Hematopoietic multipotent progenitor cell treated with erythropoietin and hydrocortisone succinate and interleukin-3 and kit ligand, for 8 days (in vitro differentiated cells): Measurements from ENCODE around the gene UST.
"Not testable (repeated sequence)": the region's sequence is repeated elsewhere in the genome, so short reads cannot be mapped to it uniquely, and the experiment has no call there.

ENCODE experiments used
- DNase-seq: peaks from one replicate; pipeline ENCODE4 v3.0.0-alpha.2; 2015

UST gene

DNA sequence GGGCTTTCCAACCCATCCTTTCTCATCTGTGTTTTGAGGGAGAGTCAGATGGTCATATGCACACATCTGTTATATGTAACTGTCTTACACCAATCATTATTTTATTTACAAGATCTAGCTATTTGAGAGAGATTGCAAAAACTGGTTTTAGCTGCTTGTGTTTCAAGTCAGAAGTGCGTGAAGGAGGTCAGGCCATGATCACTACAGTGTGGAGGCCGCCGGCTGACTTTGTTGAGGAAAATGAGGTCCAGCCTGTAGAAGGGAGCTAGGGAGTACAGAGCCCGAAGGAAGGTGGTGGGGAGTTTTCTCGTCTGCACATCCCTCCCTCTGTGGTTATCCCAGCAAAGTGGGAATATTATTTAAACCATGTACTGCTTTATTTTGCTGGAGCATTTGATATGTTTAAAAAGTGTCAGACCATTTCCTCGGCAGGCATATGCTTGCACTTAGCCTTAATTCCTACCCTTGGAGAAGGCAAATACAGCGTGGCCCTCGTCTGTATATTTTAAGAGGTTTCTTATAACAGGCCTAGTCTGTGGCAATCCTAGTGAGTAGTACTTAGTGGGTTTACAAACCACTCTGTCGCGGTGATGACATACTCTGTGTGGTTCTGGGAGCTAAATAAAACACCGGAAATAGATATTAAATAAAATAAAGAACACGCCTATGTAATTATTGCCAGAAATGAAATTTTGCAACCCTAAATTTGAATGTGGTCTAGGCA is 95.6 kb downstream of the UST start:
- DNase-seq = no peak

DNA sequence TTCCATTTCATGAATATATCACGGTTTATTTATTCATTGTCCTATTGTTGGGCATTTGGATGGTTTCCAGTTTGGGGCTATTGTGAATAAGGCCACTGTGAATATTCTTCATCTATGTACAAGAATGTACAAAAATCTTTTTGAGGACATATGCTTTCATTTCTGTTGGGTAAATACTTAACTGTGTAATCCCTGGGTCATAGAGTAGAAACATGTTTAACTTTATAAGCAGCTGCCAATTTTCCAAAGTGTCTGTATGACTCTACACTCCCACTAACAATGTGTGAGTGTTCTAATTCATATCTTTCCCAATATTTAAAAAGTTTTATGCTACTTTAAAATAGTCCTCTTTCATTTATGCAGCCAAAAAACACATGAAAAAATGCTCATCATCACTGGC is 98.6 kb downstream of the UST start:
- DNase-seq = no peak

DNA sequence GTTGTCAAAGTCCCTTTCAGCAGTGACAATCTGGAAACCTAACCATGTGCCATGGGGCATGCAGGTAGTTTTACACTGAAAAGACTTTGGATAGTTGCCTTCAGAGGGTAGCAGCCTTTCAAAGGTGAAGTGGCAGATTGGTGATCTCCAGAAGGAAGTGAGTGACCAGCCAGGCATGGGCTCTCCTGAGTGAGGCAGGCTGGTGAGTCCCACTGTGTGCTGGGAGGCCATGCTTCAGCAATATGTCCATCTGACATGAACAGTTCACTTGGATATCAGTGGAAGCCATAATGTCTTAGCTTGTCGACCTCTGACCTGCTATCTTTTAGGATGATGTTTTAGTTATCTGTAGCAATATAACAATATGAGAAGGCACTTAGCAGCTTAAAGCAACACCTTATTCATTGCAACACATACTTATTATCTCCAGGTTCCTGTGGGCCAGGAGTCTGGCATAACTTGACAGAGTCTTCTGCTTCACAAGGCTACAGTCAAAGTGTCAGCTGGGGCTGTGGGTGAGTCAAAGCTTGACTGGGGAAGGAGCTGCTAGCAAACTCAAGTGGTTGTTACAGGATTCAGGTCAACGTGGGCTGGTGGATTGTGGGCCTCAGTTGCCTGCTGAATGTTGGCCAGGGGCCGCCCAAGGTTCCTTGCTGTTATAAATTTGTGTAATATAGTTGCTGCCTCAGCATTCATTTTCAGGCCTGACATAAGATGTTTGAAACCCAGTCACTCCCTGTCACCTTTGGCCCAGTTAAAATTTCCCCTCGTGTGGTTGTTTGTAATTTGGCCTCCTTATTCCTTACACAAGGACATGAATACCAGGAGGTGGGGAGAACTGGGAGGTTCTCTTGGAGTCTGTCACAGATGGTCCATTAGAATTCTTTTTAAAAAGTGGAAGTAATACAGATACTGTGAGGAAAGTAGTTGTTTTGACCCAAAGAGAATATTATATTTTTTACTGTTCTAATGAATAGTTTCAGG is 100.2 kb downstream of the UST start:
- DNase-seq = no peak

DNA sequence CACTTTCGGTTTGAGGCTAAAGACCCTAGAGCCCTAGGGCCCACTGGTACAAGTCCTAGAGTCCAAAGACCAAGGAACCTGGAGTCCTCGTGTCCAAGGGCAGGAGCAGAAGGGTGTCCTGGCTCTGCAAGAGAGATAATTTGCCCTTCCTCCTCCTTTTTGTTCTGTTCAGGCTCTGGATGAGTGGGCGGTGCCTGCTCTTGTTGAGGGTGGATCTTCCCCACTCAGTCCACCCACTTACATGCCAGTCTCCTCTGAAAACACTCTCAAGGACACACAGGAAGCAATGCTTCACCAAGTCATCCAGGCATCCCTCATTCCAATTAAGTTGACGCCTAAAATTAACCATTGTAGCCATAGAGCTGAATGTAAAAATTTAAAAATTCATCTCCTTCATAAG is 102.1 kb downstream of the UST start:
- no peak for DNase-seq

DNA sequence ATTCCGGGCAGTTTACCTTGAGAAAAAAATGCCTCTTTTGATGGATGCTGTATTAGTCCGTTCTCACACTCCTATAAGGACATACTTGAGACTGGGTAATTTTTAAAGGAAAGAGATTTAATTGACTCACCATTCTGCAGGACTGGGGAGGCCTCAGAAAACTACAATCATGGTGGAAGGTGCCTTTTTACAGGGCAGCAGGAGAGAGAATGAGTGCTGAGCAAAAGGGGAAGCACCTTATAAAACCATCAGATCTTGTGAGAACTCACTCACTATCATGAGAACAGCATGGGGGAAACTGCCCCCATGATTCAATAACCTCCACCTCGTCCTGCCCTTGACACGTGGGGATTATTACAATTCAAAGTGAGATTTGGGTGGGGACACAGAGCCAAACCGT is 102.6 kb downstream of the UST start:
- not testable (repeated sequence) for DNase-seq

DNA sequence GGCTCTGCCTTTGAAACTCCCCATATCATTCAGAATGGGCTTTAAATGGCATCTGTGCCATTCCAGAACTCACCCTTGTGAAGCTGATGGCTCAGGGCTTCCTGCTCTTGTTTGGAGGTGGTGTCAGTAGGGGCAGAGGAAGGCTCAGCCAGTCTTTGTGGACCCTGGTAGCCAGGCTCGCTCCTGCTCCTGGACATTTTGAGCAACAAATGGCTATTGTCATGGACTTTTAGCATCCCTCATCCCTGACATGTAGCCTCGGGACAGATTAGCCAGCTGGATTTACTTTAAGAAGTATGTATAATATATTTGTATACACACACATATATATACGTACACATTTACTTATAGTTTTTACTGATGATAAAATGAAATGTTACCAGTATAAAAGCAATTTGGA is 104.1 kb downstream of the UST start:
- no peak for DNase-seq

DNA sequence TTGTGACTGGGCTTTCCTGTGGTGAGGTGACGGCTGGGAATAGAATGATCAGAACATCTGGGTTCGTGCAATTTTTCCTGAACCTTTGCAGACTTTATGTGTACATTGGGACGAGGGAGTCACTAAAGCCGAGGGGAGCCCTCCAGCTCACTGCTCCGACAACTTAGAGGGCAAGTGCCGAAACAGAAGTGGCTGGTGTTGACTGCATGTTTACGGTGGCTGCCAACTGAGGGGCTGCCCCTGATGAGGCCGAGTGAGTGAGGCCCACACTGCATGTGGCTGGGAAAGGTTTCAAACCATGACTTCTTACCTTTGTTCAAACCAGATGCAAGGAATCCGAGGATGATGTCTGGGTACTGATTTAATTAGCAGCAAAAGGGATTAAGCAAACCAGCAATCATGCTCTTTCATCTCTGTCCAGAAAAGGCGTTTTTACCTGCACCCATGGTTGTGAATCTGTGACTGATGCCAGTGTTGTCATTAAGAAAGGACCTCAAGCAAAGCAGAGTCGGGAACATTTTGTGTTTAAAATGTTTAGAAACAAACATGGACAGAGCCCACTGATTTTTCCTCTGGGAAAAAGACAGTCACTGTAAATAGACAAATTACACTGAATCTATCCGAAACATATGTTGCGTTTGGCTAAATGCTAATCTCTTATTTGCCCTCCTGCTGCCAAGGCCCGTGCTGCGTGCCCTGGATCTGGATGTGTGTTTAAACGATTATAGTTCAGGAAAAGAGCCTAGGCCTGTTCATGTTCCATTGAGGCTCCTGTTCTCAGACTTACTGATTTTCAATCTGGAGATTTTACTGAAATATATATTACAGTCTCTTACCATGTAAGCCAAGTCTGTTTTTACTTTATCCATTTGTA is 105.1 kb downstream of the UST start:
- DNase-seq = no peak

DNA sequence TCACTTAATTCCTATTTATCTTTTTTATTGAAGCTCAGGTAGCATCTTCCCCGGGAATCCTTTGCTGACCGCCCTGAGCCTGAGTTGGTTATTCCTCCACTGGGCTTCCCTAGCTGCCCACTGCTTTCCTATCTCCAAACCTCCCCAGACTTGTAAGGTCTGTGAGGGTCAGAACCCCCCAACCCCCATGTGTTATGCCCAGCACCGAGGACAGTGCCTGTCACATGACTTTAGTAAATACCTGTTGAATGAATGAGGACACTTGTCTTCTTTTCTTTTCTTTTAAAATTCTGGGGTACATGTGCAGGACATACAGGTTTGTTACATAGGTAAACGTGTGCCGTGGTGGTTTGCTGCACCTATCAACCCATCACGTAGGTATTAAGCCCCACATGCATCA is 105.9 kb downstream of the UST start:
- DNase-seq = no peak

DNA sequence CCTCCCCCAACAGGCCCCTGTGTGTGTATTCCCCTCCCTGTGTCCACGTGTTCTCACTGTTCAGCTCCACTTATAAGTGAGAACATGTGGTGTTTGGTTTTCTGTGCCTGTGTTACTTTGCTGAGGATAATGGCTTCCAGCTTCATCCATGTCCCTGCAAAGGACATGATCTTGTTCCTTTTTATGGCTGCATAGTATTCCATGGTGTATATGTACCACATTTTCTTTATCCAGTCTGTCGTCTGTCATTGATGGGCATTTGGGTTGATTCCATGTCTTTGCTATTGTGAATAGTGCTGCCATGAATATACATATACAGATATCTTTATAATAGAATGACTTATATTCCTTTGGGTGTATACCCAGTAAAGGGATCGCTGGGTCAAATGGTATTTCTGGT is 106.3 kb downstream of the UST start:
- not testable (repeated sequence) for DNase-seq

DNA sequence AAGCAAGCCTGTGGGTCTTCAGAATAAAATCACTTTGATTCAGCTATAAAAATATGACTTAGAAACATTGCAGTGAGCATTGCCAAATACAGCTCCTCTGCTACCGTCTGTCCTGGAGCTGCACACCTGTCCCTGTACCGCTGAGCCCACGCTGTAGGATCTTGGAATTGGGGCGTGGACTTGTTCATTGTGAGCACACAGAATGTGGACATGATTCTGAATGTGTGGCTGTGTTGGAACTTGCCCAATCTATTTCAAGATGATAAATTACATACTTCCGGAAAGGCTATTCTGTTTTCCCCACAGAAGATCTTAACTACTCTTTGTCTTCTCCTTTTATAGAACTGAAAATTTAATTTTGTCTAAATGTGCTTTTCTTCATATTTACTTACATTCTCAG is 107.3 kb downstream of the UST start:
- DNase-seq = no peak

DNA sequence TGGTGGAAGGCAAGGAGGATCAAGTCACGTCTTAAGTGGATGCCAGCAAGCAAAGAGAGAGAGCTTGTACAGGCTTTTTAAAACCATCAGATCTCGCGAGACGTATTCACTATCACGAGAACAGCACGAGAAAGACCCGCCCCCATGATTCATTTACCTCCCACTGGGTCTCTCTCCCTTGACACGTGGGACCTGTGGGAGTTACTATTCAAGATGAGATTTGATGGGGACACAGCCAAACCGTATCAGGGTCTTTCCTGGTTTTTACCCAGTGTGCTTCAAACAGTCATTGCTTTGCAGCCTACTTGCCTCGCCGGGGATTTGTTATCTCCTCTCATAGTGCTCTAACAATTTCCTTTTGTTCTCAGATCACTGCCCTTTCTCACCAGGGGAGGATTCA is 108.2 kb downstream of the UST start:
- DNase-seq = no peak

DNA sequence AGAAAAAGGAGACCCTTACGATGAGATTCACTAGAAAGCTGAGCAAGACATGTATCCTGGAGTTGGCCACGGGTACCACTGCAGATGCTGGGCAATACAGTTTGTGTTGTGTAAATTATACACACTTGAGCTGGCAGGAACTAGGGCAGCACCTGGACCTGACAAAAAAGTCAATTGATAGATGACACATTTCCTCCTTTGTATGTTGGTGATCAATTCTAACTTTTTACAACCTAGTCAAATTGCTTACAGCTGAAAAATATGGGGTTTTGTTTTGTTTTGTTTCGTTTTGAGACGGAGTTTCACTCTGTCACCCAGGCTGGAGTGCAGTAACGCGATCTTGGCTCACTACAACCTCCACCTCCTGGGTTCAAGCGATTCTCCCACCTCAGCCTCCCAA is 108.9 kb downstream of the UST start:
- DNase-seq = no peak

DNA sequence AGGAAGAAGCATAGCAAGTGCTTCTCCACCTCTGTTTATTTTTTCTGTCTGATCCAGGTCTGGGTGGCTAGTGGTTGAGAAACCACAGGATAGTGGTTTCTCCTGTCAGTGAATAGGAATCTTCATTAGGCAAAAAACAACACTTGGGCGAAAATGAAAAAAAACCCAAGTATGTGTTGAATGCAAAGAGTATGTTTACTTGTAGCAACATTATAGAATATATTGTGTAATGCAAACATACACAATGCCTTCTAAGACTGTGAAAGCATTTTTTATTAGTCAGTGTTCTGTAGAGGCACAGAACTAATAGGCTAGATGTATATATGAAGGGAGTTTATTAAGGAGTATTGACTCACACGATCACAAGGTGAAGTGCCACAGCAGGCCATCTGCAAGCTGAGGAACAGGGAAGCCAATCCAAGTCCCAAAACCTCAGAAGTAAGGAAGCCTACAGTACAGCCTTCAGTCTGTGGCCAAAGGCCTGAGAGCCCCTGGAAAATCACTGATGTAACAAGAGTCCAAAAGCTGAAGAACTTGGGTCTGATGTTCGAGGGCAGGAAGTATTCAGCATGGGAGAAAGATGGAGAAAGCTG is 111.1 kb downstream of the UST start:
- DNase-seq = no peak

DNA sequence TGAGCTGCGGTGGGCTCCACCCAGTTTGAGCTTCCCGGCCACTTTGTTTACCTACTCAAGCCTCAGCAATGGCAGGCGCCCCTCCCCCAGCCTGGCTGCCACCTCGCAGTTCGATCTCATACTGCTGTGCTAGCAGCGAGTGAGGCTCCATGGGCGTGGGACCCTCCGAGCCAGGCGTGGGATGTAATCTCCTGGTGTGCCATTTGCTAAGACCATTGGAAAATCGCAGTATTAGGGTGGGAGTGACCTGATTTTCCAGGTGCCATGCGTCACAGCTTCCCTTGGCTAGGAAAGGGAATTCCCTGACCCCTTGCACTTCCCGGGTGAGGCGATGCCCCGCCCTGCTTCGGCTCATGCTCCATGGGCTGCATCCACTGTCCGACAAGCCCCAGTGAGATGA is 117.3 kb downstream of the UST start:
- DNase-seq = not testable (repeated sequence)

DNA sequence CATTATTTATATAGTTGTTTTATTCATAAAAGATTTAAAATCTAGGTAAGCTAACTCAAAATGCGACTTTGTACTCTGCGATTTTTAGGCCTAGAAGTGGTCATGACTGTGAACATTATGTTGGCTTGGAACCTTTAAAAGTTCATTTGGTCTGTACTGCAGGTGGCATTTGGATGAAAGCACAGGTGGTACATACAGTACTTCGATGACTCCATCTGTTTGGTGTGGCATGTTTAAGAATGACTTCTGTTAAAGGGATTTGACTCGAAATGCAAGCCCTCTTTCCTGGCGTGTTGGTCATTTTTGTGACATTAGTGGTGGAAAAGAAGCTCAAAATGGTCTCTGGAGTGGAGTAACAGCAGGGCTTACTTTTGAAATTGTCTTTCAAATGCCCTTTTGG is 118.1 kb downstream of the UST start:
- DNase-seq = no peak

DNA sequence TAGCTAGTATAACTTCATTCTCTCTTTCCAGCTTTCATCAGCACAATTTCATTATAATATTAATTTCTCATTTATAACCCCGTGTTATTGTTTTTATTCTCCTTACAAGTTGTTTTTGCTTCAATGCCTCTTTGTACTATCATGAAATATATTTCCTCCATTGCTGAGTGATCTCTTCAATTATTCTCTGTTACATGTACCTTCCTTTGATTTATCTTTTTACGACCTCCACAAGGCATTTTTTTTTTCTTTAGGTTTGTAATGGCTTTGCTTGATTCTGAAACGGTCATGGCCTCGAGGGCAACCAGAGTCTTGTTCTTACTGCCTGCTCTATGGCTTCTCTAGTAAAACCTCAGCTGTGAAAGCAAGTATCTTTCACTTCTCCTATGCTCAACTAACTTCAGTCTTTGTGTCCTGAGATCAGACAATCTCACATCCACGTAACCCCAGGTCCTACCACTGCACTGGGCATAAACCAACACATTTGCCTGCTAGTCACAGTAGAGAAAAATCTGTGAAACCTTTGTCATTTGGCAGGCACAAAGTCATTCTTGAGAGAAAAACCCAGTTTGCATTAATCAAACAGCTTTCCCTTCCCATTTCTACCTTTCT is 119.9 kb downstream of the UST start:
- no peak for DNase-seq

DNA sequence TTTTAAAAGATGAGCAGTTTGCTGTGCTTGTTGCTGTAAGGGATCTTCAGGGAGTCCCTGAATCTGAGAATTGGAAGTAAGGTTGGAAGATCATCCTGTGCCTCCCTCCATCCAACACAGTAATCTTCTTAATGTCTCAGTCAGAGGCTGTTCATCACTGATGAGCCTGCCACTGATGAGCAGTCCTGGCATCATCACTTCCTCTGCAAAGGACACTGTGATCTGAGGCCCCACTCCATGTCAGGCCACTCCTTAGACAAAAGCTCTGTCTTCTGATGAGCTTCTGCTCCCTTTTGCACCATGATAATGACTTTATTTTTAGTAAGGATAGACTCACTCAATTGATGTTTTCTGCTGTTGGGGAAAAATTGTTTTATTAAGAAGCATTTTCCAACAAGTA is 121.0 kb downstream of the UST start:
- DNase-seq = no peak

DNA sequence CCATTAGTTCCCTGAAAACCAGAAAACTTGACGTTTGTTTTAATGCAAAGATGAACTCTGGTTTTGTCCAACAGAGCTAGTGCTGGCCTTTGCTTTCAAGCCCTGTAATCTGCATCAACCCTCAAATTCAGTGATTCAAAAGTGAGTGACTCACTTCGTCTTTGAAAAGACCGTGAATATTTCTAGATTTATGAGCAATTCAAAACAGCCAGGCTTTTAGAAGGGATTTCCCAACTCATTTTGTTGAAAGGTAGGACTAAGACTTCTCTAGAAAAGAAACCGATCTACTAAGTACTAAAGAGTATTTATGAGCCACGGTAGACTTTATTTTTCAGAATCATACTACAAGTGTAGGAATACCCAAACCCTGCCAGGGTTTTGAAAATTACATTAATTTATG is 121.5 kb downstream of the UST start:
- no peak for DNase-seq

DNA sequence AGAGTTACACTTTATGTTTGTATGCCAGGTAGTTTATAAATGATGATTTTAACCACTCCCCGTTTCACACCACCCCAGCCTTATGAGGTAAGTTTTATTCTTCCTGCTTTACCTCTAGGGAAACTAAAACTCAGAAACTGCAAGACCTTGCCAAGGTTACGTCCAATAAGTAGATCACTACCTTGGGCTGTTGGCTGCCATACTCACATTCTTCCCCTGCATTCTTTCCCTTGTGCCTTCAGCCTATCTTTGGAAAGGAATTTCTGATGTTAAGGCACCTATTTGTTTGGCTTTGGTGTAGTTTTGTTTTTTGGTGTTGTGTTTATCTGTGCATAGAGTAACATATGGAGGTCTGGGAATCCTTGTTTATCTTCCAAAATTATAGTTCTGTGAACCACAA is 122.1 kb downstream of the UST start:
- DNase-seq = no peak

DNA sequence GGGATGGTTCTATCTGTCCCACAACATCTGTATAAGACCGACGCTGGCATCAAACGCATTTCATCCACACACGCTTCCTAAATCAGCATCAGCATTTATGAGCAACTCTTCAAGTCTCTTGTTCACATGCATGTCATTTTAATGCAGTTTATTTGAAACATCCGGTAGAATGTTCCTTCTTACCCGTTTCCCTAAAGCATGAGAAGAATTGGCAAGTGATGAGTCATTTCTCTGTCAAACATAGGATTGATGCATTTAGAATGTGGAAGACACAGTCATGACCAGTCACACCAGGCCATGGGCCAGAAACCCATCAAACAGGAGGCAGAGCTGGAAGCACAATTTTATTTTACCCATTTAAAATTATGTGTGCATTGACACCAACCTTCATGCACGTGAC is 122.8 kb downstream of the UST start:
- no peak for DNase-seq

DNA sequence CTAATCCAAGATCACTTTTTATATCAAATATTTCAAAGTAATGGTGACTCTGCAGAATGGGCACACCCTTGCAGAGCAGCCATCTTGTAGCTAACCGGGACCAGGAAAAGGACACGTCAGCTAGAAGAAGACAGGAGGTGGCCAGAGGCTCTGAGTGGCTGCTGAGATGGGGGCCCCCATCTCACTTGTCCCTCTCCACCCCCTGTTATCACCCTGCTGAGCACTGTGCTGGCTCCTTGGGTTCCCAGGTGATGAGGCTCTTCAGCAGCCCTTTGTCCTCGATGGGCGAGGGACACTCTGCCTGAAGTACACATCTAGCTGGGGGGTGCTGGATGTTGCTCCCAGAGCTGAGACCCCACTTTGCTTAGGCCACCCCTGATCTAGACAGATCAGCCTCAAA is 126.3 kb downstream of the UST start:
- no peak for DNase-seq

DNA sequence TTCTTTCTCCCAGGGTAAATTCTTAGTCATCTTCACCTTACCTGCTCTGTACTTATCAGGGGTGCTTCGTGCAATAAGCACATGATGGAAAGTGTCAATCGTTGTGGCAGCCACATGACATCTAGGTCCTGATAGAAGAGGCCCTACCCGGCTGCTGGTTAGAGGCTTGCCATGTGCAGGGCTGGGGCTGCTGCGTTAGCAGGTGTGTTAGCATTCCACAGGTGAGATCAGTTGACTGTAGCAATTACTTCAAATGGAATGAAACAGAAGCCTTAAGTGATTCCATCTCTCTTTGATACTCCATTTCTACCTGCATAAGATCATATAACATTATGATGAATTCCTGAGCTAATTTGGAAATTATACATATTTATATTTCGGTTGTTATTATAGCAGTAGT is 127.0 kb downstream of the UST start:
- no peak for DNase-seq
